Left ventricle myocardium inferior (tissue), 1 donor: ENCODE measurements around the gene HAUS3. TPM values are rescaled to one million over a fixed set of nuclear protein-coding genes. Genes with fewer than 3 reads are reported as not detected.

Experiments used
- DNase-seq: peaks from one replicate; pipeline ENCODE4 v3.0.0-alpha.2; 2020
- H3K27ac ChIP-seq: fragments of 200-600 bp; replicated peaks from 2 replicates; pipeline ENCODE4 v1.8.0; 2021
- H3K27me3 ChIP-seq: fragments of 200-600 bp; 2 replicates; pipeline ENCODE4 v1.8.0; 2021; ENCODE audit warnings: low read depth
- H3K36me3 ChIP-seq: fragments of 200-600 bp; 2 replicates; pipeline ENCODE4 v1.8.0; 2021
- H3K4me1 ChIP-seq: fragments of 200-600 bp; 2 replicates; pipeline ENCODE4 v1.8.0; 2021
- H3K4me3 ChIP-seq: fragments of 200-600 bp; 2 replicates; pipeline ENCODE4 v1.8.0; 2021; ENCODE audit warnings: mild to moderate bottlenecking, moderate library complexity
- H3K9me3 ChIP-seq: fragments of 200-600 bp; replicated peaks from 2 replicates; pipeline ENCODE4 v1.8.0; 2021
- CTCF ChIP-seq: fragments of 200-600 bp; IDR thresholded peaks from 2 replicates; pipeline ENCODE4 v1.8.0; 2021; ENCODE audit warnings: antibody characterized with exemption, mild to moderate bottlenecking, borderline replicate concordance
- intact Hi-C: fragments of 100-400 bp; cut with micrococcal nuclease; formaldehyde crosslinking; loops from one replicate; pipeline ENCODE4 v1.11.0; 2022
- total RNA-seq: library from RNA; stranded (reverse); fragmentation: NEBNext Ultra II Directional; extraction: Animal tissue kit (Norgen Biotek cat#: 25700); gene quantifications from one replicate; pipeline ENCODE4 v1.2.1, GENCODE V29; 2021
- donor health status: DM: no; HTN: yes; CAD: no; lungs with severe emphysema.

The HAUS3 gene
- total RNA-seq, 1 donor from 2014 or later: 6.4 TPM

GRCh38 chr4:2269618-2270163 lies 27.8 kb upstream of the HAUS3 start:
- DNase-seq: no peak
- H3K36me3 ChIP-seq: peaks cover 6% of the 10 kb centered on the region
- no peaks in the 10 kb centered on the region for H3K9me3 ChIP-seq
- intact Hi-C loops: no loop called here
- H3K4me3 ChIP-seq: no peak overlapping the region
- no peaks in the 10 kb centered on the region for H3K27me3 ChIP-seq
- peak overlapping the region; percentile 6 for H3K27ac ChIP-seq
- TF ChIP-seq CTCF: no peak
- H3K4me1 ChIP-seq: peaks cover 43% of the 10 kb centered on the region

- H3K36me3 ChIP-seq: peaks cover 6% of the 10 kb centered on the region
These were observed 27.2 kb upstream of the HAUS3 start for GRCh38 chr4:2269206-2269531.

GRCh38 chr4:2268357-2269205 lies 26.7 kb upstream of the HAUS3 start:
- no peaks in the 10 kb centered on the region for H3K9me3 ChIP-seq
- no peak overlapping the region for H3K4me3 ChIP-seq
- H3K4me1 ChIP-seq: peaks cover 54% of the 10 kb centered on the region
- intact Hi-C loops: no loop called here
- TF ChIP-seq CTCF: no peak
- no peaks in the 10 kb centered on the region for H3K27me3 ChIP-seq
- H3K27ac ChIP-seq: no peak overlapping the region
- no peak for DNase-seq
- peaks cover 6% of the 10 kb centered on the region for H3K36me3 ChIP-seq

More at GRCh38 chr4:2269206-2269531, 27.2 kb upstream of the HAUS3 start:
- peak overlapping the region; percentile 6 for H3K27ac ChIP-seq
- TF ChIP-seq CTCF: no peak
- peaks cover 49% of the 10 kb centered on the region for H3K4me1 ChIP-seq
- no peak for DNase-seq
- intact Hi-C loops: no loop called here
- no peak overlapping the region for H3K4me3 ChIP-seq
- H3K9me3 ChIP-seq: no peaks in the 10 kb centered on the region
- no peaks in the 10 kb centered on the region for H3K27me3 ChIP-seq

- Histone ChIP-seq H3K27me3 (no peaks in the 10 kb centered on the region), H3K4me1 (peaks cover 62% of the 10 kb centered on the region), H3K36me3 (peaks cover 6% of the 10 kb centered on the region), H3K27ac (no peak overlapping the region), H3K4me3 (no peak overlapping the region), H3K9me3 (no peaks in the 10 kb centered on the region)
- no peak for DNase-seq
- intact Hi-C loops: no loop called here
- TF ChIP-seq CTCF: no peak
These were observed 25.9 kb upstream of the HAUS3 start for GRCh38 chr4:2267841-2268240.

GRCh38 chr4:2267320-2267811 lies 25.4 kb upstream of the HAUS3 start:
- no peaks in the 10 kb centered on the region for H3K9me3 ChIP-seq
- no peaks in the 10 kb centered on the region for H3K27me3 ChIP-seq
- H3K4me3 ChIP-seq: no peak overlapping the region
- DNase-seq: no peak
- intact Hi-C loops: no loop called here
- H3K36me3 ChIP-seq: peaks cover 6% of the 10 kb centered on the region
- peak overlapping the region; percentile 76 for H3K27ac ChIP-seq
- peaks cover 66% of the 10 kb centered on the region for H3K4me1 ChIP-seq
- no peak for TF ChIP-seq CTCF
